GM19035 (cell line): Measurements from ENCODE around the gene FAM236C.
"Not testable (repeated sequence)": the region's sequence is repeated elsewhere in the genome, so short reads cannot be mapped to it uniquely, and the experiment has no call there.

Source experiments
- ATAC-seq: cut with Tn5 transposase; IDR thresholded peaks from one replicate; pipeline ENCODE4 v1.9.1; 2021; ENCODE audit not compliant: unreplicated experiment

Gene FAM236C

DNA sequence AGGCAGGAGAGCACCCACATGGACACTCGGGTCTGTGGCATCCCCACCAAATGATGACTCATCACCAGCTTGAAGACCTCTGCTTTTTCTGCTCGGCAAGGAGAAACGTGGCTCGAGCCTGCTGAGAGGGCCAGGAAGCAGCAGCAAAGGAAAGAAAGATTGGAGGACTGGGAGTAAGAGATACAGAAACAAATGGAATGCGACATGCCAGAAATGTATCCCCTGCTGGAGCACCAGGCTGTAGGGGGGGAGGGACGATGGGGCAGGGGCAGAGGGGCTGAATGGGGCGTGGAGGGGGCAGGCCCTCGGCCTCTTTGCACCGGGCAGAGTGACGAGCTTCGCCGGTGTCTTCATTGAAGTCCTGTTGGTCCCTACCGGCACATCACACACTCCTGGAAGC is at the start of gene FAM236C:
Gene FAM236C, plus strand, starts transcription at position 301 of the 400 bp plus-strand sequence. CDS start 100 bp downstream, outside the sequence.
- ATAC-seq = not testable (repeated sequence)

DNA sequence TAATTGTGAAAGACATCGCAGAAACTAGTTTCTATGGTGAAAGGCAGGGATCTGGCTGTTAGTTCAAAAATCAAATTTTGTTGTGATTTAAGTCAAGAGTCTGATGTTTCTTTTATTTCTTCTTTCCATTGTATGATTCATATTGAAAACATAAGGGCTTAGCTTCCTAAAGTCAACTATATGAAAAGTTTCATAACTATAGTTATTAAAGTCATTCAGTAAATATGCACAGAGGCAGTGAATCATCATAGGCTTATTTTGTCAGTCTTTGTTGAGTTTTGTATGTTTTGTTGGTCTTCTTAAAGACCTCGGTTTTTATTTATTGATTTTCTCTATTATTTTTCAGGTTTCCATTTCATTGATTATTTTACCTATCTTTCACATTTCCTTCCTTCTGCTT is 29.5 kb upstream of the FAM236C start:
- not testable (repeated sequence) for ATAC-seq

DNA sequence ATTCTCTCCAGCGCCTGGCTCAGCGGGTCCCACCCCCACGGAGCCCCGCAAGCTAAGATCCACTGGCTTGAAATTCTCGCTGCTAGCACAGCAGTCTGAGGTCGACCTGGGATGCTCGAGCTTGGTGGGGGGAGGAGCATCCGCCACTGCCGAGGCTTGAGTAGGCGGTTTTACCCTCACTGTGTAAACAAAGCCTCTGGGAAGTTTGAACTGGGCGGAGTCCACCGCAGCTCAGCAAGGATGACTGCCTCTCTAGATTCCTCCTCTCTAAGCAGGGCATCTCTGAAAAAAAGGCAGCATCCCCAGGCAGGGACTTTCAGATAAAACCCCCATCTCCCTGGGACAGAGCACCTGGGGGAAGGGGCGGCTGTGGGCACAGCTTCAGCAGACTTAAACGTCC is 22.7 kb upstream of the FAM236C start:
- ATAC-seq = not testable (repeated sequence)

DNA sequence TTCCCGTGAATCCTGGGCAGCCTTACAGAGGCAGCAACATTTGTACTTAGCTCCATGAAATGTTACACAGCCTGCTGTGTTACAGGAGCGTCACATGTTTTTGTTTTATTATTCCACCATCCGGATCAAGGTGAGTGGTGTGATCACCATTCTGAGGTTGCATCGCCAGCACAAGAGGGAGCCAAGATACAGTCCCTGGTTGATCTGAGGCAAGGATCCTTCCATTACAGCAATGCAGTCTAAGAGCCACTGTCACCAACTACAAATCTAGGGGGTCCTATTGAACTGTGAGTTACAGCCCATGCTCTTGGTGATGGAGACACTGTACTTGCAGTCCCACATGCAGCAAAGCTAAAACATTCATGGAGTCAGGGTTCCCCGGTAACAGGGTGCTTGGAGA is 3.7 kb downstream of the FAM236C start:
- ATAC-seq = not testable (repeated sequence)

DNA sequence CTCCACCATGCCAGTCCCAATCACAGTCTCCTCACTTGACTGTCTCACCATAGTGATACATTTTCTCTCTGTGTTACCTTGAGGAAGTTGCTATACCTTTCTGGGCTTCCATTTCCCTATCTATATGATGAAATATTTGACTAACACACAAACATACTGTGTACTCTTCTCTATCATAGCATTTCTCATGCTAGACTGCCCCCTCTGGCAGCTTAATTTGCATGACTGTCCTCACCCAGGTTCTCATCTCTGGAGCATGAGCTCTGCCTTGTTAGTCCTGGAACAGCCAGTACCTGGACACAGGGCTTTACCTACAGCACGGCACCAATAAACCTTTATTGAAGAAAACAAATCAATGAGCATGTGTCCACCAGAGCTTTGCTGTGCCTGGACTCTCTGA is 19.9 kb downstream of the FAM236C start:
- ATAC-seq = not testable (repeated sequence)

DNA sequence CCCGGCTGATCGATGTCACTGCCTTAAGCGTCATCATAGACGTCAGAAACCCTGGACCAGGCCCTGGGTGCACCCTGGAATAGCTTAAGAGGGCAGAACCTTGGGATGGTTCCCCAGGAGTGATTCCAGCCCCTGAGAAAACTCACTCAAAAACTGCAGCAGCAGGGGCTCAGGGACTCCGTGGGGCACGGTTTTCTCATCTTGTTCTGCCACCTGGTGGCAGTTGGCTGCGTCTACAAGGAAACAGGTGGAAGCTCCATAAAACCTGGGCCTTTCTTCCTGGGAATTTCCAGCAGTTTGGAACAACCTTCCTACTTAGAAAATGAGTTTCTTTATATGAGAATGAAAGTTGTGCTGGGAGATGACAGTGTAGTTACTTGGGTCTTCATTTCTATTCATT is 24.0 kb downstream of the FAM236C start:
- ATAC-seq = not testable (repeated sequence)

DNA sequence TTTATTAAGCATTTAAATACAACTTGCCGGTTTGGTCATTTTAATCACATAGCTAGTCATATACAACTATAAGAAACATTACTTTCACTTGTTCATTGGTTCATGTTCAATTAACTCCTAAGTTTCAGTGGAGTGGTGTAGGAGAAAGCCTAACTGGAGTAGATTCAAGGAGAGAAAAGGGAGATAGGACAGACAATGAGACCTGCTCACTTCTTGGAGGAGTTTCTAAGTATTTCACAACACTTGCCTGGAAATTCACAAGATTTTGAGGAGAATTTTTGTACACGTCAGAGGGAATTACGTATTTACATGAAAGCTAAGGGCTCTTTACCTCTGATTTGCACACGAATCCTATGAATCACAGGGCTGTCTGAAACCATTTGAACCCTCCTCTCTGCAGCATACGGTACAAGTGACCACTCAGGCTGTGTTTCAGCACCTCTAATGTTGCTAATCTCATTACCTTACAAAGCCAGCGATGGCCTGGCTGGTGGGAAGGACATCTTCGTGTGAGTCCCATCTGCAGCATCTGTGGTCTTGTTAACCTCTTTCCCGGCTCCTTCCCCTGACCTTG is 24.6 kb downstream of the FAM236C start:
- not testable (repeated sequence) for ATAC-seq

DNA sequence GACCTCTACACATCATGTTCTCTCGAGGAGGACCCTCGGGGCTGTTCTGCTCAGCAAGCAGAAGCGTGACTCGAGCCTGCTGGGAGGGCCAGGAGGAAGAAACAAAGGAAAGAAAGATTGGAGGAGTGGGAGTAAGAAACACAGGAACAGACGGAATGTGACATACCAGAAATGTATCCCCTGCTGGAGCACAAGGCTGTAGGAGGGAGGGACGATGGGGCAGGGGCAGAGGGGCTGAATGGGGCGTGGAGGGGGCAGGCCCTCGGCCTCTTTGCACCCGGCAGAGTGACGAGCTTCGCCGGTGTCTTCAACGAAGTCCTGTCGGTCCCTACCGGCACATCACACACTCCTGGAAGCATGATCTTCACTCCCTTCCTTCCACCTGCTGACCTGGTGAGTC is 25.5 kb downstream of the FAM236C start, which contains the start of gene FAM236A:
Gene FAM236A, plus strand, starts transcription at position 301 of the 400 bp plus-strand sequence. Its CDS starts 57 bp downstream, at position 358.
- ATAC-seq = not testable (repeated sequence)

DNA sequence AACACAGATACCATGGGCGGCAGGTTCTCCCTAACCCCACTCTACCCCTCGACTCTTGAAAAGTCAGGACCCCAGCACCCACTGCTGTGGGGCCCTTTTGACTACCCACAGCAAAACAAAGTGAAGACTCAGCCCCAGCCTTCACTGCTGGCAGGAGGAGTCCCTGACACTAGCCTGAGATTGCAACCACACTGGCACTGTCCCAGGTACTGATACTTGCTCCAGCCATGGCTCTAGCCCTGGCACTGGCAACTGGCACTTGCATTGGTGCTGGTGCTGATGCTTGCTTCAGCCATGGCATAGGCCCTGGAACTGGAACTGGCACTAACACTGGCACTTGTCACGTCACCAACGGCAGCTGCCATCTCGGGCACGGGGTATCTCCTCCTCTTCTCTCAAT is 29.9 kb downstream of the FAM236C start:
- not testable (repeated sequence) for ATAC-seq

DNA sequence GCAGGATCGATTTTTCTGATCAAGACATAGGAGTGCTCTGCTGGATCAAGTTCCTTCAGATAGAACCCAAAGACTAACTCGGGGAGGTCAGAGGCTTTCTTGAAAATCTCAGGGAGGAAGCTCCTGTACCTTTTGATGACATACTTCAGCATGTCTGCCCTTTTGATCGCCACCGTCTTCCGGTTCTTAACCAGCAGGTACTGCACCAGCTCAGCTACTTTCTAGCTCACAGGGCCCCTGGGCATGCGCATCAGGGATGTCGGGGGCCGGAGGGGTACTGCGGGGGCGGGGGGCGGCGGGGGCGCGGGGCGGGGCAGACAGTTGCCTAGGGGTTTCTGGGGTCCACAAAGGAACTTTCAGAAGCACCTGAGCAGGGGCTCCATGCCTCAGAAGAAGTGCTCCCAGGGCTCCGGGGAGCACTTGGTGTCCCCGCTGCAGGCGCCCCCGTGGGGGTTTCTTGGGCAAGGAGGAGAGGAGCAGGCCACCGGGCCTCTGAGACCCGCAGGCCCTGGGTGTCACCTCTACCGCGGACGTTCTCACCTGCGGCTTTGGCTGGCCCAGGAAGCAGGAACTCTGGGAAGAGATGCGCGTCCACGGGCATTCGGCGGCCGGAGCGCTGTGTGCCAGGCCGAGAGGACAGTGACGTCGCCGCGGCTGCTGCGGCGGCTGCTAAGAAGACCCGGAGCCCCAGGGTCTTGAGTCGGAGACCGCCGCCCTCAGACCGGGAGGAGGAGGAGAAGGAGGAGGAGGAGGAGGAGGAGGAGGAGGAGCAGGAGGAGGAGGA is 30.8 kb downstream of the FAM236C start:
- ATAC-seq = peak; percentile 76

DNA sequence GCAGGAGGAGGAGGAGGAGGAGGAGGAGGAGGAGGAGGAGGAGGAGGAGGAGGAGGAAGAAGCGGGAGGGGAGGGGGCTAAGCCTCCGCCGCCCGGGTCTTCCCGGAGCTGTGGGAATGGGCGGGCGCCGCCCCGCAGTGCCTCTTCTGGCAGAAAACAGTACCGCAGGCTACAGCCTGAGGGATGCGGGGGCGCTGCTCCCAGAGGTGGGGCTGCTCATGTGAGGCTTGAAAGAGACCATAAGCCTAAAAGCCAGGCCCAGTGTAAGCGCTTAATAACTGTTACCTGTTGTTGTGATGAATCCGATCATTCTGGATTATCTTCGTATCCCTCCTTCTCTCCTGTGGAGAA is 31.4 kb downstream of the FAM236C start, which contains the start of gene DMRTC1:
Gene DMRTC1, minus strand, starts transcription at position 19 of the 351 bp plus-strand sequence. CDS start 68,143 bp downstream, outside the sequence.
- ATAC-seq = peak; percentile 76

DNA sequence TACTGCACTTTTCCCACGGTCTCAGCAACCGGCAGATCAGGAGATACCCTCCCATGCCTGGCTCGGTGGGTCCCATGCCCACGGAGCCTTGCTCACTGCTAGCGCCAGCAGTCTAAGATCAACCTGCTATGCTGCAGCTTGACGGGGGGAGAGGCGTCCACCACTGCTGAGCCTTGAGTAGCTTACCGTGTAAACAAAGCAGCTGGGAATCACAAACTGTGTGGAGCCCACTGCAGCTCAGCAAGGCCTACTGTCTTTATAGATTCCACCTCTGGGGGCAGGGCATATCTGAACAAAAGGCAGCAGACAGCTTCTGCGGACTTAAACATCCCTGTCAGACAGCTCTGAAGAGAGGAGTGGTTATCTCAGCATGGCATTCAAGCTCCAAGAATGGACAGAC is 47.6 kb downstream of the FAM236C start:
- ATAC-seq = not testable (repeated sequence)
